ENCODE results near the gene INKA2. TPM values are rescaled to one million over a fixed set of nuclear protein-coding genes. Genes with fewer than 3 reads are reported as not detected.
A peak's percentile ranks its signal among the peaks of the same experiment; 100 is the strongest.

The INKA2 gene
- total and polyA plus RNA-seq, 10 of the 15 experiments (the other 5 are each of a cell fraction or from before 2014, with no cell fraction given), result 0.38 to 5.1 (median 1.3) TPM; not detected in 1

GRCh38 chr1:111716333-111716732, 22.9 kb downstream of the INKA2 start:
- Histone ChIP-seq H3K27me3 (replicated peaks in 1 of 2; ENCODE audit: control insufficient read depth in 2 of 2, insufficient read depth in 2 of 2, low read length in 1 of 2) (no peaks in the 10 kb centered on the region), H3K4me2 (ENCODE audit: control insufficient read depth, insufficient read depth) (no peak overlapping the region), H3K4me1 (ENCODE audit: control insufficient read depth, insufficient read depth, low read length) (no peaks in the 10 kb centered on the region), H3K4me3 (no peak overlapping the region), H3K9me3 (replicated peaks; ENCODE audit: control insufficient read depth, insufficient read depth, low read length) (no peaks in the 10 kb centered on the region), H4K20me1 (ENCODE audit: control insufficient read depth, insufficient read depth) (no peaks in the 10 kb centered on the region), H2AFZ (ENCODE audit: control insufficient read depth, low read depth, low read length) (no peak overlapping the region), H3K27ac (ENCODE audit: control insufficient read depth, insufficient read depth) (no peak overlapping the region), H3K9ac (ENCODE audit: control insufficient read depth, insufficient read depth, low read length) (no peak overlapping the region), H3K79me2 (ENCODE audit: control insufficient read depth, insufficient read depth, low read length) (no peaks in the 10 kb centered on the region), H3K36me3 (ENCODE audit: control insufficient read depth in 2 of 2, insufficient read depth in 2 of 2, low read length in 1 of 2) (peaks cover 3 to 8% of the 10 kb centered on the region in 2 experiments)
- ChIA-PET SMC1A (ENCODE audit: uncharacterized antibody, unreplicated experiment) (interaction anchor here (0.6 to 8.8 kb wide), 13 partner anchors 9 to 706 kb away, joined by 3 to 90 read pairs (median 4); partner anchors contain the start of gene DDX20), RAD21 (ENCODE audit: unreplicated experiment) (interaction anchor here (0.9 to 4.1 kb wide), 4 partner anchors 12 to 209 kb away, joined by 3 to 31 read pairs (median 18); partner anchors contain the start of gene DDX20), CTCF (interaction anchor here (0.9 to 8.0 kb wide), 11 partner anchors 8 to 234 kb away, joined by 3 to 135 read pairs (median 34); partner anchors contain the start of genes DDX20 and INKA2), POLR2A (interaction anchor here (0.9 to 2.5 kb wide), 2 partner anchors 17 to 20 kb away, joined by 3 to 6 read pairs; no protein-coding TSS in a partner anchor)
- TF ChIP-seq POLR2AphosphoS2 (IDR thresholded peaks at IDR 0.05; ENCODE audit: low read depth, low read length) (0 out of 2 replicates have a peak, but pooled peaks have one; percentile 24), BACH1 (IDR thresholded peaks at IDR 0.05; ENCODE audit: borderline replicate concordance) (no peak)
- no peak for ATAC-seq
- no peak for DNase-seq (ENCODE audit: low read depth, low spot score)
- intact Hi-C loops (cut with micrococcal nuclease; ENCODE audit: unreplicated experiment) (no loop called here), in situ Hi-C loops (cut with MboI) (no loop called here)
- BruUV-seq (replicated peaks), result no TSS peak
- WGBS (ENCODE audit: insufficient coverage, insufficient replicate concordance, low lambda C conversion rate, missing lambda C conversion rate), result 93% methylated on average over 3 of the region's 3 CpGs
- no peak for FAIRE-seq

DNA sequence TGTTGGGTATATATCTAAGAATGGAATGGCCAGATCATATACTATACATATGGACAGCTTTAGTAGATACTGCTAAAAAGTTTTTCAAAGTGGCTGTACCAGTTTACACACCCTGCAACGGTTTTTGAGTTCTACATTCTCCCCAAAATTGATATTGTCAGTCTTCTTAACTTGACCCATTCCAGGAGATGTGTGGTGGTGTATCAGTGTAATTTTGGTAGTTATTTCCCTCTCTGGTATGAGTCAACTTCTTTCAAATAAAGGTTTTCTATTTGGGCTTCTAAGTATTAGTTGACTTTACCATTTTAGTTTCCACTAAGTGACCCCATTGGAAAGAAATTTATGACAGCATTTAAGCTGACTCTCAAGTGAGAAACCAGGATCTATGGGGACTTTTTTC, 29.2 kb downstream of the INKA2 start:
- no peak overlapping the region for H3K4me3 ChIP-seq
- ChIA-PET RAD21 (ENCODE audit: unreplicated experiment) (interaction anchor here (1.0 to 5.7 kb wide), 2 partner anchors 202 to 228 kb away, joined by 3 to 60 read pairs; no protein-coding TSS in a partner anchor), SMC1A (ENCODE audit: uncharacterized antibody, unreplicated experiment) (interaction anchor here (1.5 to 8.8 kb wide), 3 partner anchors 9 to 201 kb away, joined by 3 to 90 read pairs (median 87); no protein-coding TSS in a partner anchor), CTCF (interaction anchor here (0.7 to 2.4 kb wide), 4 partner anchors 37 to 228 kb away, joined by 3 to 22 read pairs (median 10); no protein-coding TSS in a partner anchor), POLR2A (no interaction called here)
- no peak overlapping the region for H3K27ac ChIP-seq (ENCODE audit: control insufficient read depth, insufficient read depth)
- no peak overlapping the region for H3K9ac ChIP-seq (ENCODE audit: control insufficient read depth, insufficient read depth, low read length)
- H3K4me2 ChIP-seq (ENCODE audit: control insufficient read depth, insufficient read depth), result no peak overlapping the region
- H3K36me3 ChIP-seq (ENCODE audit: control insufficient read depth in 2 of 2, insufficient read depth in 2 of 2, low read length in 1 of 2), result peaks cover 2 to 20% of the 10 kb centered on the region in 2 experiments
- H3K27me3 ChIP-seq (replicated peaks in 1 of 2; ENCODE audit: control insufficient read depth in 2 of 2, insufficient read depth in 2 of 2, low read length in 1 of 2), result no peaks in the 10 kb centered on the region
- peaks cover 1% of the 10 kb centered on the region; the same call in 1 of the 2 replicates for H3K79me2 ChIP-seq (ENCODE audit: control insufficient read depth, insufficient read depth, low read length)
- FAIRE-seq (no peak), DNase-seq (ENCODE audit: low read depth, low spot score) (no peak), ATAC-seq (no peak)
- no peaks in the 10 kb centered on the region for H4K20me1 ChIP-seq (ENCODE audit: control insufficient read depth, insufficient read depth)
- H3K4me1 ChIP-seq (ENCODE audit: control insufficient read depth, insufficient read depth, low read length), result peaks cover 3% of the 10 kb centered on the region; the same call in 1 of the 2 replicates
- 0% methylated on average over 1 of the region's 1 CpG for WGBS (ENCODE audit: insufficient coverage, insufficient replicate concordance, low lambda C conversion rate, missing lambda C conversion rate)
- no TSS peak for BruUV-seq (replicated peaks)
- in situ Hi-C loops (cut with MboI), result no loop called here
- intact Hi-C loops (cut with micrococcal nuclease; ENCODE audit: unreplicated experiment), result no loop called here
- H2AFZ ChIP-seq (ENCODE audit: control insufficient read depth, low read depth, low read length), result no peak overlapping the region
- no peaks in the 10 kb centered on the region for H3K9me3 ChIP-seq (replicated peaks; ENCODE audit: control insufficient read depth, insufficient read depth, low read length)
- TF ChIP-seq RBBP5 (conservative IDR thresholded peaks at IDR 0.05), result no peak
- no peak for TF ChIP-seq MTA3 (IDR thresholded peaks at IDR 0.05; ENCODE audit: borderline replicate concordance, low read length)
- no peak for TF ChIP-seq MEF2B (IDR thresholded peaks at IDR 0.05; ENCODE audit: partially characterized antibody, poor library complexity, severe bottlenecking)
- TF ChIP-seq CHD2 (IDR thresholded peaks at IDR 0.05; ENCODE audit: borderline replicate concordance, low read depth, low read length), result no peak
- TF ChIP-seq SIX5 (IDR thresholded peaks at IDR 0.05; ENCODE audit: low read depth, low read length, severe bottlenecking), result no peak
- TF ChIP-seq, protein P1, sequence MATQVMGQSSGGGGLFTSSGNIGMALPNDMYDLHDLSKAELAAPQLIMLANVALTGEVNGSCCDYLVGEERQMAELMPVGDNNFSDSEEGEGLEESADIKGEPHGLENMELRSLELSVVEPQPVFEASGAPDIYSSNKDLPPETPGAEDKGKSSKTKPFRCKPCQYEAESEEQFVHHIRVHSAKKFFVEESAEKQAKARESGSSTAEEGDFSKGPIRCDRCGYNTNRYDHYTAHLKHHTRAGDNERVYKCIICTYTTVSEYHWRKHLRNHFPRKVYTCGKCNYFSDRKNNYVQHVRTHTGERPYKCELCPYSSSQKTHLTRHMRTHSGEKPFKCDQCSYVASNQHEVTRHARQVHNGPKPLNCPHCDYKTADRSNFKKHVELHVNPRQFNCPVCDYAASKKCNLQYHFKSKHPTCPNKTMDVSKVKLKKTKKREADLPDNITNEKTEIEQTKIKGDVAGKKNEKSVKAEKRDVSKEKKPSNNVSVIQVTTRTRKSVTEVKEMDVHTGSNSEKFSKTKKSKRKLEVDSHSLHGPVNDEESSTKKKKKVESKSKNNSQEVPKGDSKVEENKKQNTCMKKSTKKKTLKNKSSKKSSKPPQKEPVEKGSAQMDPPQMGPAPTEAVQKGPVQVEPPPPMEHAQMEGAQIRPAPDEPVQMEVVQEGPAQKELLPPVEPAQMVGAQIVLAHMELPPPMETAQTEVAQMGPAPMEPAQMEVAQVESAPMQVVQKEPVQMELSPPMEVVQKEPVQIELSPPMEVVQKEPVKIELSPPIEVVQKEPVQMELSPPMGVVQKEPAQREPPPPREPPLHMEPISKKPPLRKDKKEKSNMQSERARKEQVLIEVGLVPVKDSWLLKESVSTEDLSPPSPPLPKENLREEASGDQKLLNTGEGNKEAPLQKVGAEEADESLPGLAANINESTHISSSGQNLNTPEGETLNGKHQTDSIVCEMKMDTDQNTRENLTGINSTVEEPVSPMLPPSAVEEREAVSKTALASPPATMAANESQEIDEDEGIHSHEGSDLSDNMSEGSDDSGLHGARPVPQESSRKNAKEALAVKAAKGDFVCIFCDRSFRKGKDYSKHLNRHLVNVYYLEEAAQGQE (IDR thresholded peaks at IDR 0.05; ENCODE audit: low read depth, low read length), result no peak
- no peak for TF ChIP-seq ZBTB33 (IDR thresholded peaks at IDR 0.05)
